ENCODE results near the gene WDR44.

GRCh38 chrX:118373538-118373937, 27.6 kb downstream of the WDR44 start:
- no peak for TF ChIP-seq CTCF (conservative IDR thresholded peaks at IDR 0.05)
- no peak for TF ChIP-seq ZFX (IDR thresholded peaks at IDR 0.05)

Measured in C4-2B (cell line).